Liver (tissue), 3 donors: Measurements from ENCODE around the gene TOGARAM1.

Source experiments
- GABPA ChIP-seq, 2 donors: IDR thresholded peaks in 1 of 2; conservative IDR thresholded peaks in 1 of 2; 2 replicates each; pipeline ENCODE4 v1.6.1; 2016; ENCODE audit warnings: antibody characterized with exemption in 2 of 2, mild to moderate bottlenecking in 1 of 2, moderate library complexity in 1 of 2
- JUND ChIP-seq, 2 donors: IDR thresholded peaks; 2 replicates each; pipeline ENCODE4 v1.6.1; 2016; ENCODE audit warnings: antibody characterized with exemption in 2 of 2
- RAD21 ChIP-seq, 2 donors: IDR thresholded peaks; 2 replicates each; pipeline ENCODE4 v1.6.1; 2016; ENCODE audit warnings: antibody characterized with exemption in 2 of 2, mild to moderate bottlenecking in 2 of 2
- SP1 ChIP-seq: IDR thresholded peaks from 2 replicates; pipeline ENCODE4 v1.6.1; 2018; ENCODE audit warnings: antibody characterized with exemption, mild to moderate bottlenecking
- YY1 ChIP-seq: IDR thresholded peaks from 2 replicates; pipeline ENCODE4 v1.6.1; 2016; ENCODE audit warnings: antibody characterized with exemption, mild to moderate bottlenecking
- TF ChIP-seq, protein P1 (sequence below): fragments of 150-350 bp; IDR thresholded peaks from 2 replicates; pipeline ENCODE4 v1.5.1; 2017; ENCODE audit warnings: improper control_type of control experiment, low read depth, low read length; ENCODE audit not compliant: missing input control
- TF ChIP-seq, protein P2 (sequence below): IDR thresholded peaks from 2 replicates; pipeline ENCODE4 v1.6.1; 2016; ENCODE audit warnings: antibody characterized with exemption, mild to moderate bottlenecking
- TF ChIP-seq, protein P3 (sequence below): IDR thresholded peaks from 2 replicates; pipeline ENCODE4 v1.6.1; 2016; ENCODE audit warnings: antibody characterized with exemption
- donor health status: healthy.
- donor health status: healthy.

DNA sequence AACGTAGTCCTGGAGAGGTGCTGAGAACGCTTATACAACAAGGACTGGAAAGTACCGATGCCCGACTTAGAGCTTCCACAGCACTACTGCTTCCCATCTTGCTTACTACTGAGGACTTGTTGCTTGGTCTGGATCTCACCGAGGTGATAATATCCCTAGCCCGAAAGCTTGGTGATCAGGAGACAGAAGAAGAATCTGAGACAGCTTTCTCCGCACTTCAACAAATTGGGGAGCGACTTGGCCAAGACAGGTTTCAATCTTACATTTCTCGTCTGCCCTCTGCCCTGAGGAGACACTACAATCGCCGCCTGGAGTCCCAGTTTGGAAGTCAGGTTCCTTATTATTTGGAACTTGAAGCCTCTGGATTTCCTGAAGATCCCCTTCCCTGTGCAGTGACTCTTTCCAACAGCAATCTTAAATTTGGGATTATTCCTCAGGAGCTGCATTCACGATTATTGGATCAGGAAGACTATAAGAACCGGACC lies 1.1 kb downstream of the TOGARAM1 start:
- TF ChIP-seq, protein P1, sequence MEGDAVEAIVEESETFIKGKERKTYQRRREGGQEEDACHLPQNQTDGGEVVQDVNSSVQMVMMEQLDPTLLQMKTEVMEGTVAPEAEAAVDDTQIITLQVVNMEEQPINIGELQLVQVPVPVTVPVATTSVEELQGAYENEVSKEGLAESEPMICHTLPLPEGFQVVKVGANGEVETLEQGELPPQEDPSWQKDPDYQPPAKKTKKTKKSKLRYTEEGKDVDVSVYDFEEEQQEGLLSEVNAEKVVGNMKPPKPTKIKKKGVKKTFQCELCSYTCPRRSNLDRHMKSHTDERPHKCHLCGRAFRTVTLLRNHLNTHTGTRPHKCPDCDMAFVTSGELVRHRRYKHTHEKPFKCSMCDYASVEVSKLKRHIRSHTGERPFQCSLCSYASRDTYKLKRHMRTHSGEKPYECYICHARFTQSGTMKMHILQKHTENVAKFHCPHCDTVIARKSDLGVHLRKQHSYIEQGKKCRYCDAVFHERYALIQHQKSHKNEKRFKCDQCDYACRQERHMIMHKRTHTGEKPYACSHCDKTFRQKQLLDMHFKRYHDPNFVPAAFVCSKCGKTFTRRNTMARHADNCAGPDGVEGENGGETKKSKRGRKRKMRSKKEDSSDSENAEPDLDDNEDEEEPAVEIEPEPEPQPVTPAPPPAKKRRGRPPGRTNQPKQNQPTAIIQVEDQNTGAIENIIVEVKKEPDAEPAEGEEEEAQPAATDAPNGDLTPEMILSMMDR: no peak
- TF ChIP-seq YY1: no peak
- no peak for TF ChIP-seq SP1
- no peak for TF ChIP-seq RAD21 (IDR thresholded peaks at IDR 0.05)
- TF ChIP-seq, protein P2, sequence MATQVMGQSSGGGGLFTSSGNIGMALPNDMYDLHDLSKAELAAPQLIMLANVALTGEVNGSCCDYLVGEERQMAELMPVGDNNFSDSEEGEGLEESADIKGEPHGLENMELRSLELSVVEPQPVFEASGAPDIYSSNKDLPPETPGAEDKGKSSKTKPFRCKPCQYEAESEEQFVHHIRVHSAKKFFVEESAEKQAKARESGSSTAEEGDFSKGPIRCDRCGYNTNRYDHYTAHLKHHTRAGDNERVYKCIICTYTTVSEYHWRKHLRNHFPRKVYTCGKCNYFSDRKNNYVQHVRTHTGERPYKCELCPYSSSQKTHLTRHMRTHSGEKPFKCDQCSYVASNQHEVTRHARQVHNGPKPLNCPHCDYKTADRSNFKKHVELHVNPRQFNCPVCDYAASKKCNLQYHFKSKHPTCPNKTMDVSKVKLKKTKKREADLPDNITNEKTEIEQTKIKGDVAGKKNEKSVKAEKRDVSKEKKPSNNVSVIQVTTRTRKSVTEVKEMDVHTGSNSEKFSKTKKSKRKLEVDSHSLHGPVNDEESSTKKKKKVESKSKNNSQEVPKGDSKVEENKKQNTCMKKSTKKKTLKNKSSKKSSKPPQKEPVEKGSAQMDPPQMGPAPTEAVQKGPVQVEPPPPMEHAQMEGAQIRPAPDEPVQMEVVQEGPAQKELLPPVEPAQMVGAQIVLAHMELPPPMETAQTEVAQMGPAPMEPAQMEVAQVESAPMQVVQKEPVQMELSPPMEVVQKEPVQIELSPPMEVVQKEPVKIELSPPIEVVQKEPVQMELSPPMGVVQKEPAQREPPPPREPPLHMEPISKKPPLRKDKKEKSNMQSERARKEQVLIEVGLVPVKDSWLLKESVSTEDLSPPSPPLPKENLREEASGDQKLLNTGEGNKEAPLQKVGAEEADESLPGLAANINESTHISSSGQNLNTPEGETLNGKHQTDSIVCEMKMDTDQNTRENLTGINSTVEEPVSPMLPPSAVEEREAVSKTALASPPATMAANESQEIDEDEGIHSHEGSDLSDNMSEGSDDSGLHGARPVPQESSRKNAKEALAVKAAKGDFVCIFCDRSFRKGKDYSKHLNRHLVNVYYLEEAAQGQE: no peak
- TF ChIP-seq GABPA (IDR thresholded peaks at IDR 0.05 in 1 of 2, conservative IDR thresholded peaks at IDR 0.05 in 1 of 2): no peak
- TF ChIP-seq, protein P3, sequence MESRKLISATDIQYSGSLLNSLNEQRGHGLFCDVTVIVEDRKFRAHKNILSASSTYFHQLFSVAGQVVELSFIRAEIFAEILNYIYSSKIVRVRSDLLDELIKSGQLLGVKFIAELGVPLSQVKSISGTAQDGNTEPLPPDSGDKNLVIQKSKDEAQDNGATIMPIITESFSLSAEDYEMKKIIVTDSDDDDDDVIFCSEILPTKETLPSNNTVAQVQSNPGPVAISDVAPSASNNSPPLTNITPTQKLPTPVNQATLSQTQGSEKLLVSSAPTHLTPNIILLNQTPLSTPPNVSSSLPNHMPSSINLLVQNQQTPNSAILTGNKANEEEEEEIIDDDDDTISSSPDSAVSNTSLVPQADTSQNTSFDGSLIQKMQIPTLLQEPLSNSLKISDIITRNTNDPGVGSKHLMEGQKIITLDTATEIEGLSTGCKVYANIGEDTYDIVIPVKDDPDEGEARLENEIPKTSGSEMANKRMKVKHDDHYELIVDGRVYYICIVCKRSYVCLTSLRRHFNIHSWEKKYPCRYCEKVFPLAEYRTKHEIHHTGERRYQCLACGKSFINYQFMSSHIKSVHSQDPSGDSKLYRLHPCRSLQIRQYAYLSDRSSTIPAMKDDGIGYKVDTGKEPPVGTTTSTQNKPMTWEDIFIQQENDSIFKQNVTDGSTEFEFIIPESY: no peak
- TF ChIP-seq JUND (IDR thresholded peaks at IDR 0.05): no peak
